Panc1 (cell line): ENCODE measurements around the gene OSBPL10. TPM values are rescaled to one million over a fixed set of nuclear protein-coding genes. Genes with fewer than 3 reads are reported as not detected.

ENCODE experiments used
- ATAC-seq: fragments of 200-7000 bp; cut with Tn5 transposase; 2 replicates; pipeline ENCODE4 v1.9.1; 2020; ENCODE audit warnings: mild to moderate bottlenecking, moderate library complexity
- BruUV-seq: library from RNA; stranded (reverse); fragments of 400-500 nt; replicated peaks from 2 replicates; lab custom pipeline; 2021; lab: Mats Ljungman, UMichigan
- CTCF ChIA-PET: fragments of 300-600 bp; sonication (Branson Sonifier 250); formaldehyde crosslinking; loops from one replicate; lab custom pipeline; 2022; ENCODE audit warnings: antibody characterized with exemption; lab: Charles Lee
- POLR2A ChIA-PET: fragments of 300-600 bp; sonication (Branson Sonifier 250); formaldehyde crosslinking; loops from one replicate; lab custom pipeline; 2022; ENCODE audit warnings: antibody characterized with exemption; lab: Charles Lee
- DNase-seq: peaks from one replicate; pipeline ENCODE4 v3.0.0-alpha.2; 2010; ENCODE audit warnings: low read depth, low spot score
- H3K27ac ChIP-seq: 2 replicates; pipeline ENCODE4 v1.5.1; 2011; ENCODE audit warnings: mild to moderate bottlenecking, low read length, inconsistent platforms
- H3K27me3 ChIP-seq: fragments of 200-500 bp; sonication (Bioruptor generic); 2 replicates; pipeline ENCODE4 v1.6.0; 2014; ENCODE audit warnings: low read length, inconsistent platforms; ENCODE audit not compliant: control insufficient read depth, insufficient read depth
- H3K36me3 ChIP-seq: fragments of 200-500 bp; sonication (Bioruptor generic); 2 replicates; pipeline ENCODE4 v1.5.1; 2014; ENCODE audit warnings: inconsistent platforms, mild to moderate bottlenecking, low read length, moderate library complexity; ENCODE audit not compliant: control insufficient read depth, insufficient read depth
- H3K4me1 ChIP-seq: 2 replicates; pipeline ENCODE4 v1.5.1; 2011; ENCODE audit warnings: inconsistent platforms, mild to moderate bottlenecking, low read length, moderate library complexity; ENCODE audit not compliant: control insufficient read depth, insufficient read depth
- H3K4me3 ChIP-seq, 2 experiments: 2 replicates each; pipeline ENCODE4 v1.5.1; 2011 to 2012; ENCODE audit warnings: low read depth in 2 of 2, low read length in 2 of 2, mild to moderate bottlenecking in 2 of 2, inconsistent platforms in 1 of 2, moderate library complexity in 1 of 2
- H3K9me3 ChIP-seq: fragments of 200-500 bp; sonication (Bioruptor generic); 2 replicates; pipeline ENCODE4 v1.5.1; 2014; ENCODE audit warnings: low read depth, mild to moderate bottlenecking, inconsistent platforms, low read length, moderate library complexity; ENCODE audit not compliant: control insufficient read depth, insufficient read depth
- CTCF ChIP-seq: fragments of 450-650 bp; IDR thresholded peaks from 2 replicates; pipeline ENCODE4 v1.5.1; 2017; ENCODE audit warnings: mild to moderate bottlenecking
- POLR2AphosphoS5 ChIP-seq: IDR thresholded peaks from 2 replicates; pipeline ENCODE4 v1.6.1; 2012; ENCODE audit warnings: mild to moderate bottlenecking, low read depth, low read length, moderate library complexity
- SIN3A ChIP-seq: IDR thresholded peaks from 2 replicates; pipeline ENCODE4 v1.6.1; 2012; ENCODE audit warnings: low read depth, mild to moderate bottlenecking, low read length, moderate library complexity, borderline replicate concordance; ENCODE audit not compliant: insufficient read depth
- TCF7L2 ChIP-seq: IDR thresholded peaks from 2 replicates; pipeline ENCODE4 v1.6.1; 2011; ENCODE audit warnings: mild to moderate bottlenecking, low read depth, low read length, inconsistent platforms
- in situ Hi-C: cut with HindIII; loops from 2 replicates; pipeline ENCODE4 v1.10.0; 2016; ENCODE audit warnings: low sequenced_read_pairs, low pct_unique_long_range_greater_than_20kb
- intact Hi-C: fragments of 100-400 bp; cut with micrococcal nuclease; formaldehyde crosslinking; loops from one replicate; pipeline ENCODE4 v1.10.0; 2022; ENCODE audit not compliant: unreplicated experiment
- total RNA-seq: library from RNA; stranded (reverse); gene quantifications from one replicate; pipeline ENCODE4 v1.2.1, GENCODE V29; 2021; ENCODE audit not compliant: unreplicated experiment
- TF ChIP-seq, protein P1 (sequence below), 2 experiments: IDR thresholded peaks; 2 replicates each; pipeline ENCODE4 v1.6.1; 2011 to 2012; ENCODE audit warnings: low read depth in 2 of 2, control low read depth in 1 of 2, low read length in 1 of 2, mild to moderate bottlenecking in 1 of 2, moderate library complexity in 1 of 2; ENCODE audit not compliant: insufficient read depth in 1 of 2

Gene OSBPL10
- total RNA-seq, 1 experiment from 2014 or later: 88.1 TPM

GRCh38 chr3:31875437-31875836, 105.6 kb downstream of the OSBPL10 start:
- ChIA-PET POLR2A (no interaction called here), CTCF (interaction anchor here (0.5 kb wide), 1 partner anchor 63 kb away, joined by 6 read pairs; no protein-coding TSS in a partner anchor)
- no peak for ATAC-seq
- Histone ChIP-seq H3K27me3 (no peaks in the 10 kb centered on the region), H3K9me3 (no peaks in the 10 kb centered on the region), H3K27ac (no peak overlapping the region), H3K4me3 (no peak overlapping the region), H3K4me1 (peaks cover 26% of the 10 kb centered on the region), H3K36me3 (no peaks in the 10 kb centered on the region; the same call in 1 of the 2 replicates)
- in situ Hi-C loops (no loop called here), intact Hi-C loops (no loop called here)
- BruUV-seq: no TSS peak
- TF ChIP-seq, protein P1, sequence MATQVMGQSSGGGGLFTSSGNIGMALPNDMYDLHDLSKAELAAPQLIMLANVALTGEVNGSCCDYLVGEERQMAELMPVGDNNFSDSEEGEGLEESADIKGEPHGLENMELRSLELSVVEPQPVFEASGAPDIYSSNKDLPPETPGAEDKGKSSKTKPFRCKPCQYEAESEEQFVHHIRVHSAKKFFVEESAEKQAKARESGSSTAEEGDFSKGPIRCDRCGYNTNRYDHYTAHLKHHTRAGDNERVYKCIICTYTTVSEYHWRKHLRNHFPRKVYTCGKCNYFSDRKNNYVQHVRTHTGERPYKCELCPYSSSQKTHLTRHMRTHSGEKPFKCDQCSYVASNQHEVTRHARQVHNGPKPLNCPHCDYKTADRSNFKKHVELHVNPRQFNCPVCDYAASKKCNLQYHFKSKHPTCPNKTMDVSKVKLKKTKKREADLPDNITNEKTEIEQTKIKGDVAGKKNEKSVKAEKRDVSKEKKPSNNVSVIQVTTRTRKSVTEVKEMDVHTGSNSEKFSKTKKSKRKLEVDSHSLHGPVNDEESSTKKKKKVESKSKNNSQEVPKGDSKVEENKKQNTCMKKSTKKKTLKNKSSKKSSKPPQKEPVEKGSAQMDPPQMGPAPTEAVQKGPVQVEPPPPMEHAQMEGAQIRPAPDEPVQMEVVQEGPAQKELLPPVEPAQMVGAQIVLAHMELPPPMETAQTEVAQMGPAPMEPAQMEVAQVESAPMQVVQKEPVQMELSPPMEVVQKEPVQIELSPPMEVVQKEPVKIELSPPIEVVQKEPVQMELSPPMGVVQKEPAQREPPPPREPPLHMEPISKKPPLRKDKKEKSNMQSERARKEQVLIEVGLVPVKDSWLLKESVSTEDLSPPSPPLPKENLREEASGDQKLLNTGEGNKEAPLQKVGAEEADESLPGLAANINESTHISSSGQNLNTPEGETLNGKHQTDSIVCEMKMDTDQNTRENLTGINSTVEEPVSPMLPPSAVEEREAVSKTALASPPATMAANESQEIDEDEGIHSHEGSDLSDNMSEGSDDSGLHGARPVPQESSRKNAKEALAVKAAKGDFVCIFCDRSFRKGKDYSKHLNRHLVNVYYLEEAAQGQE (IDR thresholded peaks at IDR 0.05; ENCODE audit: insufficient read depth in 1 of 2, low read depth in 2 of 2, low read length in 1 of 2): no peak
- TF ChIP-seq CTCF: no peak
- TF ChIP-seq POLR2AphosphoS5: no peak
- no peak for TF ChIP-seq TCF7L2
- no peak for TF ChIP-seq SIN3A
- DNase-seq: no peak

DNA sequence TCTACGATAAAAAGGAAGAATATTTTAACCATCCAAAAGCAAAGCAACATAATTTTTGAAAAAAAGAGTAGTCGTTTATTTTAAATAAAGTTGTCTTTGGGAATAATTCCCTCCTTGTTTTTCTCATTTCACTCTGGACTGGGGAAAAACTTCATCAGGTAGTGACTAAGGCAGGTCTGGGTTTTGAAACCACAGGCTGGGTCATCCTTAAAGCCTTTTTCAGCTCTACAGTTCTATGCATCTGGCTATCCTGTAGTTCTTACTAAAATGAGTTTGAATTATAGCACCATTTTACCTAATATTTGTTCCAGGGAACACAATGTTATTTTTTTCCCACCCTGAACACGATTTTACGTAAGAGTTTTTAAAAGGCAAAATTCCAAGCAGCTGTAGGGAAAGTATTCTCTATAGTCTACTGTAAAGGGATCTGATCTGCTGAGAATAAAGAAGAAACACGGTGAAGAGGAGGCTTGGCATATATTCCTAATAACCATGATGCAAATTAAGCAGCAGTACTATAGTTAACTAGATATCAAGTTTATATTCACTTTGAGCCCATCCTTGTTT, 107.7 kb downstream of the OSBPL10 start:
- Histone ChIP-seq H3K36me3 (no peaks in the 10 kb centered on the region; the same call in 1 of the 2 replicates), H3K4me3 (no peak overlapping the region), H3K4me1 (peaks cover 18% of the 10 kb centered on the region), H3K27me3 (no peaks in the 10 kb centered on the region), H3K9me3 (no peaks in the 10 kb centered on the region), H3K27ac (no peak overlapping the region)
- DNase-seq: no peak
- CTCF ChIA-PET: no interaction called here
- in situ Hi-C loops: no loop called here
- ATAC-seq: no peak
- TF ChIP-seq POLR2AphosphoS5 (no peak), TCF7L2 (no peak), SIN3A (no peak), CTCF (no peak)
- TF ChIP-seq, protein P1 (IDR thresholded peaks at IDR 0.05; ENCODE audit: insufficient read depth in 1 of 2, low read depth in 2 of 2, low read length in 1 of 2): no peak
- BruUV-seq: no TSS peak
- POLR2A ChIA-PET: no interaction called here
- intact Hi-C loops: no loop called here
